Activated CD4-positive, alpha-beta T cell treated with anti-CD3 and anti-CD28 coated beads for 1 hour (primary cell): ENCODE results near the gene ZSCAN12.
"Not testable (repeated sequence)": the region's sequence is repeated elsewhere in the genome, so short reads cannot be mapped to it uniquely, and the experiment has no call there.

ENCODE experiments used
- DNase-seq: peaks from one replicate; pipeline ENCODE4 v3.0.0-alpha.2; 2020

ZSCAN12 gene

GRCh38 chr6:28399350-28400121 is at the start of gene ZSCAN12:
TSS of gene ZSCAN12 (minus strand) at chr6:28399747. CDS start at chr6:28398405, 1,342 bp downstream.
- DNase-seq, result peak; percentile 78

- no peak for DNase-seq
These were observed 49.5 kb upstream of the ZSCAN12 start for GRCh38 chr6:28449056-28449455.

- DNase-seq, result not testable (repeated sequence)
These were observed 48.0 kb upstream of the ZSCAN12 start for GRCh38 chr6:28447512-28447906.

- DNase-seq, result no peak
These were observed 47.4 kb upstream of the ZSCAN12 start for GRCh38 chr6:28446818-28447511.

- not testable (repeated sequence) for DNase-seq
These were observed 45.2 kb upstream of the ZSCAN12 start for GRCh38 chr6:28444759-28445158.

- peak; percentile 72 for DNase-seq
These were observed 43.7 kb upstream of the ZSCAN12 start, which contains the start of gene ZSCAN23 for GRCh38 chr6:28443112-28443773. TSS of gene ZSCAN23 (minus strand) at chr6:28443491. CDS start at chr6:28436266, 7,225 bp downstream.

- no peak for DNase-seq
These were observed 43.0 kb upstream of the ZSCAN12 start for GRCh38 chr6:28442586-28442985.

- DNase-seq, result no peak
These were observed 36.9 kb upstream of the ZSCAN12 start for GRCh38 chr6:28436404-28436803.

- DNase-seq, result no peak
These were observed 33.6 kb upstream of the ZSCAN12 start for GRCh38 chr6:28433119-28433518.

GRCh38 chr6:28429781-28430180 is 30.2 kb upstream of the ZSCAN12 start:
- no peak for DNase-seq

GRCh38 chr6:28425944-28426541 is 26.5 kb upstream of the ZSCAN12 start:
- DNase-seq, result no peak

GRCh38 chr6:28424163-28424562 is 24.6 kb upstream of the ZSCAN12 start:
- no peak for DNase-seq

- DNase-seq, result no peak
These were observed 24.0 kb upstream of the ZSCAN12 start for GRCh38 chr6:28423546-28423945.

GRCh38 chr6:28413681-28414080 is 14.1 kb upstream of the ZSCAN12 start:
- no peak for DNase-seq

GRCh38 chr6:28410767-28411166 is 11.2 kb upstream of the ZSCAN12 start:
- DNase-seq, result no peak

- DNase-seq, result no peak
These were observed 8.7 kb upstream of the ZSCAN12 start for GRCh38 chr6:28408076-28408802.

- no peak for DNase-seq
These were observed 7.9 kb upstream of the ZSCAN12 start for GRCh38 chr6:28407401-28407800.

- not testable (repeated sequence) for DNase-seq
These were observed 4.4 kb upstream of the ZSCAN12 start for GRCh38 chr6:28403923-28404322.

GRCh38 chr6:28402197-28402596 is 2.6 kb upstream of the ZSCAN12 start:
- no peak for DNase-seq

- no peak for DNase-seq
These were observed 1.6 kb upstream of the ZSCAN12 start for GRCh38 chr6:28401172-28401571.

GRCh38 chr6:28400122-28400451 is 540 bp upstream of the ZSCAN12 start:
- no peak for DNase-seq

- DNase-seq, result no peak
These were observed 3.6 kb downstream of the ZSCAN12 start for GRCh38 chr6:28395918-28396317.
